Tibial nerve (tissue), 4 donors: Measurements from ENCODE around the gene KREMEN1. TPM values are rescaled to one million over a fixed set of nuclear protein-coding genes. Genes with fewer than 3 reads are reported as not detected.

Source experiments
- DNase-seq, 2 donors: peaks; one replicate each; pipeline ENCODE4 v3.0.0-alpha.2; 2019; ENCODE audit warnings: low spot score in 2 of 2
- H3K27ac ChIP-seq, 4 donors: fragments of 200-600 bp; sonication (generic) in 3 of 4; one replicate each; pipeline ENCODE4 v1.5.1; 2017 to 2019; ENCODE audit warnings: mild to moderate bottlenecking in 1 of 4
- H3K27me3 ChIP-seq, 2 donors: fragments of 200-600 bp; sonication (generic) in 1 of 2; one replicate each; pipeline versions ENCODE4 v1.5.1 to v1.6.0; 2017 to 2019
- H3K36me3 ChIP-seq, 3 donors: fragments of 200-600 bp; sonication (generic); one replicate each; pipeline ENCODE4 v1.5.1; 2018 to 2019
- H3K4me1 ChIP-seq, 4 donors: fragments of 200-600 bp; sonication (generic) in 3 of 4; one replicate each; pipeline ENCODE4 v1.5.1; 2017 to 2019
- H3K4me3 ChIP-seq, 4 donors: fragments of 200-600 bp; sonication (generic) in 3 of 4; one replicate each; pipeline ENCODE4 v1.5.1; 2017 to 2019; ENCODE audit warnings: mild to moderate bottlenecking in 1 of 4, moderate library complexity in 1 of 4
- H3K9me3 ChIP-seq, 4 donors: fragments of 200-600 bp; sonication (generic) in 3 of 4; one replicate each; pipeline ENCODE4 v1.5.1; 2017 to 2019
- CTCF ChIP-seq, 5 experiments: fragments of 200-600 bp in 3 of 5; fragments of 450-650 bp in 2 of 5; sonication (generic) in 3 of 5; IDR thresholded peaks; one replicate each; pipeline ENCODE4 v1.5.1; 2016 to 2019; ENCODE audit warnings: antibody characterized with exemption in 5 of 5, mild to moderate bottlenecking in 3 of 5, moderate library complexity in 2 of 5
- EP300 ChIP-seq, 2 donors: sonication (generic); formaldehyde crosslinking; IDR thresholded peaks; one replicate each; pipeline ENCODE4 v1.6.1; 2017; ENCODE audit warnings: antibody characterized with exemption in 2 of 2, mild to moderate bottlenecking in 1 of 2
- POLR2A ChIP-seq, 2 donors: fragments of 450-650 bp; IDR thresholded peaks; one replicate each; pipeline ENCODE4 v1.6.1; 2017; ENCODE audit warnings: antibody characterized with exemption in 2 of 2, mild to moderate bottlenecking in 2 of 2, moderate library complexity in 2 of 2
- WGBS, 2 donors: methylation state at CpG; one replicate each; pipeline ENCODE4 v1.1.5; 2018; 5-methylcytosine and 5-hydroxymethylcytosine counted together
- total RNA-seq, 4 donors: library from RNA; depleted of rRNA; stranded (reverse); fragments of >200 nt; gene quantifications; one replicate each; pipeline ENCODE4 v1.1.0, GENCODE V29; 2016

Gene KREMEN1
- total RNA-seq, 4 donors from 2014 or later: 5.4 to 15.1 (median 12.9) TPM

GRCh38 chr22:29130476-29130875 lies 57.6 kb downstream of the KREMEN1 start:
- Histone ChIP-seq H3K27ac (no peak overlapping the region), H3K4me3 (no peak overlapping the region), H3K4me1 (peaks cover 0 to 7% (median 0%) of the 10 kb centered on the region in 4 donors), H3K27me3 (no peaks in the 10 kb centered on the region), H3K9me3 (no peaks in the 10 kb centered on the region), H3K36me3 (peaks cover 0 to 54% (median 2%) of the 10 kb centered on the region in 3 donors)
- 77 to 91% methylated on average over 4 of the region's 4 CpGs for WGBS, 2 donors
- DNase-seq: no peak
- TF ChIP-seq EP300 (IDR thresholded peaks at IDR 0.05): no peak

- peaks cover 0 to 7% (median 0%) of the 10 kb centered on the region in 4 donors for H3K4me1 ChIP-seq
- H3K27ac ChIP-seq: no peak overlapping the region
- WGBS, 2 donors: 96 to 97% methylated on average over 2 of the region's 2 CpGs
- H3K27me3 ChIP-seq: no peaks in the 10 kb centered on the region
- H3K9me3 ChIP-seq: no peaks in the 10 kb centered on the region
- no peak overlapping the region for H3K4me3 ChIP-seq
- H3K36me3 ChIP-seq: peaks cover 0 to 65% (median 2%) of the 10 kb centered on the region in 3 donors
- DNase-seq: no peak
- TF ChIP-seq CTCF (IDR thresholded peaks at IDR 0.05) (no peak), POLR2A (IDR thresholded peaks at IDR 0.05) (no peak), EP300 (IDR thresholded peaks at IDR 0.05) (no peak)
These were observed 60.8 kb downstream of the KREMEN1 start for GRCh38 chr22:29133603-29134133.

GRCh38 chr22:29134448-29134847 lies 61.6 kb downstream of the KREMEN1 start:
- WGBS, 2 donors: 95% methylated on average over 4 of the region's 4 CpGs
- peaks cover 0 to 71% (median 2%) of the 10 kb centered on the region in 3 donors for H3K36me3 ChIP-seq
- H3K9me3 ChIP-seq: no peaks in the 10 kb centered on the region
- TF ChIP-seq EP300 (IDR thresholded peaks at IDR 0.05) (no peak), CTCF (IDR thresholded peaks at IDR 0.05) (no peak), POLR2A (IDR thresholded peaks at IDR 0.05) (no peak)
- no peak overlapping the region for H3K27ac ChIP-seq
- H3K4me1 ChIP-seq: peaks cover 0 to 6% (median 0%) of the 10 kb centered on the region in 4 donors
- no peak overlapping the region for H3K4me3 ChIP-seq
- H3K27me3 ChIP-seq: no peaks in the 10 kb centered on the region
- DNase-seq: no peak

GRCh38 chr22:29136782-29137700 lies 64.2 kb downstream of the KREMEN1 start:
- DNase-seq: no peak
- H3K9me3 ChIP-seq: no peaks in the 10 kb centered on the region
- 84 to 86% methylated on average over 31 of the region's 31 CpGs for WGBS, 2 donors
- no peaks in the 10 kb centered on the region for H3K27me3 ChIP-seq
- H3K36me3 ChIP-seq: peaks cover 0 to 90% (median 2%) of the 10 kb centered on the region in 3 donors
- H3K4me3 ChIP-seq: no peak overlapping the region
- no peaks in the 10 kb centered on the region for H3K4me1 ChIP-seq
- TF ChIP-seq CTCF (IDR thresholded peaks at IDR 0.05) (no peak), EP300 (IDR thresholded peaks at IDR 0.05) (no peak), POLR2A (IDR thresholded peaks at IDR 0.05) (no peak)
- H3K27ac ChIP-seq: no peak overlapping the region

- H3K9me3 ChIP-seq: no peaks in the 10 kb centered on the region
- TF ChIP-seq EP300 (IDR thresholded peaks at IDR 0.05): no peak
- no peak for TF ChIP-seq CTCF (IDR thresholded peaks at IDR 0.05)
- TF ChIP-seq POLR2A (IDR thresholded peaks at IDR 0.05): no peak
- no peaks in the 10 kb centered on the region for H3K27me3 ChIP-seq
- no peak overlapping the region for H3K4me3 ChIP-seq
- H3K36me3 ChIP-seq: peaks cover 0 to 90% (median 2%) of the 10 kb centered on the region in 3 donors
- H3K4me1 ChIP-seq: no peaks in the 10 kb centered on the region
- 93 to 94% methylated on average over 13 of the region's 13 CpGs for WGBS, 2 donors
- H3K27ac ChIP-seq: no peak overlapping the region
- no peak for DNase-seq
These were observed 65.9 kb downstream of the KREMEN1 start for GRCh38 chr22:29138556-29139305.
